GM18907 (cell line): ENCODE data around the gene DNAAF5.
"Not testable (repeated sequence)": the region's sequence is repeated elsewhere in the genome, so short reads cannot be mapped to it uniquely, and the experiment has no call there.

Experiments
- ATAC-seq: cut with Tn5 transposase; IDR thresholded peaks from one replicate; pipeline ENCODE4 v1.9.1; 2021; ENCODE audit warnings: mild to moderate bottlenecking, moderate library complexity; ENCODE audit not compliant: unreplicated experiment

The DNAAF5 gene

DNA sequence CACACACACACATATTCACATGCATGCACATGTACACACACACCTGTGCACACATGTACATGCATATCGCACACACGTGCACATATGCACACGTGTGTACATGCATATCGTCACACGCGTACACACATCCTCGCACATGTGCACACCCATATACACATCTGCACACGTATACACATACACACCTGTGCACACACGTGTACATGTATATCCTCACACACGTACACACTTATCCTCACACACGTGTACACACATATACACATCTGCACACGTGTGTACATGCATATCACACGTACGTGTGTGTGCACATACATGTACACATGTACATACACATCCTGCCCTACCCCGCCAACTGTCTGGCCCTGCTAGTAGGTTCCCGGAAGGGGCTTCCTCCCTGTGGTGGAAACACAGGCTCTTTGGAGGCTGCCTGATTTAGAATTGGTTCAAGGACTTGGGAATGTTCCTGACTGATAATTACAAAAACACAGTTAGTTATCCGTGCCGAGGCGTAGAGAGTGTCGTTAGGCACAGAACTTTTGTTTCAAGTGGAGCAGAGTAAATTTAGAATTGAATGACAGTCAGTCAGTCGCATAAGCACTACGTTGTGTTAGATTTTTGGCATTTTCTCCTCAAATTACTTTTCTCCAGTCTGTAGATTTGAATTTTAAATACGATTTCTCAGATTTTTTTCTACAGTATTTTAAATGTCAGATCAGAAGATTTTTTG lies 19.1 kb downstream of the DNAAF5 start:
- no peak for ATAC-seq

DNA sequence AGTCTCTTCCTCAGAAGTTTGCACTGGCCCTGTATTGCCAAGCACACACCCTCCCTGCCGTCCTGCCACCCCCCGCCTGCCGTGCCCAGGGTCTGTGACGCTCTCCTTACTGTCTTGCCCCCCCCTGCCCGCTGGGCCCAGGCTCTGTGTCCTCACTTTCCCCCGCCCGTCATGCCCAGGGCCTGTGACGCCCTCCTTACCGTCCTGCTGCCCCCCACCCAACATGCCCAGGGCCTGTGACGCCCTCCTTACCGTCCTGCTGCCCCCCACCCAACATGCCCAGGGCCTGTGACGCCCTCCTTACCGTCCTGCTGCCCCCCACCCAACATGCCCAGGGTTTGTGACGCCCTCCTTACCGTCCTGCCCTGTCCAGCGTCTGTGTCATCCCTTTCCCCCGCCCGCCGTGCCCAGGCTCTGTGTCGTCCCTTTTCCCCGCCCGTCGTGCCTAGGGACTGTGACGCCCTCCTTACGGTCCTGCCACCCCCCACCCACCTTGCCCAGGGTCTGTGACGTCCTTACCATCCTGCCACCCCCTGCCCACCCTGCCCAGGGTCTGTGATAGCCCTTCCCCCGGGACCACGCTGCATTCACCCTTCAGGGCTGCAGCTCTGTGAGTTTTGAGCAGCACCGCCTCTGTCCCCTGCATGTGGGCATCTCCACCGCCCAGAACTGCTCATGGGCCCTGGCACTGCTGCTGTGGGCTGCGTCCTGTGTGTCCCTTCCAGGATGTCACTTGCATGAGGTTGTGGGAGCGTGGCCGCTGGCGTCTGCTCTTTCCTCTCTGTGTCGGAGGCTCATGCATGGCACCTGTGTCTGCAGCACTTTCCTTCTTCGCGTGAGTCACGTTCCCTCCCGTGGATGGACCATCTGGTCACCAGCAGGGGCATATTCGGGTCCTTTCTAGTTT lies 19.9 kb downstream of the DNAAF5 start:
- no peak for ATAC-seq

DNA sequence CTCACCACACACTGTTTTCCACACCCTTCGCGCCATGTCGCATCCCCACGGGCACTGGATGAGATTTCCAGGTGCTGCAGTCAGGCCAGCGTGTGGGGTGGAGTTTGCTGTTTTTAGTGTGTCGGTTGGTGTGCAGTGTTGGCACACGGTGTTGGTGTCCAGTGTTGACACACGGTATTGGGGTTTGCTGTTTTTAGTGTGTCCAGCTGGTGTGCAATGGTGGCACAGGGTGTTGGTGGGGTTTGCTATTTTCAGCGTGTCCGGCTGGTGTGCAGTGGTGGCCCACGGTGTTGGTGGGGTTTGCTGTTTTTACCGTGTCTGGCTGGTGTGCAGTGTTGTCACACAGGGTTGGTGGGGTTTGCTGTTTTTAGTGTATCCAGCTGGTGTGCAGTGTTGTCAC lies 20.7 kb downstream of the DNAAF5 start:
- no peak for ATAC-seq

GRCh38 chr7:748446-748845 lies 21.9 kb downstream of the DNAAF5 start:
- ATAC-seq, result no peak

DNA sequence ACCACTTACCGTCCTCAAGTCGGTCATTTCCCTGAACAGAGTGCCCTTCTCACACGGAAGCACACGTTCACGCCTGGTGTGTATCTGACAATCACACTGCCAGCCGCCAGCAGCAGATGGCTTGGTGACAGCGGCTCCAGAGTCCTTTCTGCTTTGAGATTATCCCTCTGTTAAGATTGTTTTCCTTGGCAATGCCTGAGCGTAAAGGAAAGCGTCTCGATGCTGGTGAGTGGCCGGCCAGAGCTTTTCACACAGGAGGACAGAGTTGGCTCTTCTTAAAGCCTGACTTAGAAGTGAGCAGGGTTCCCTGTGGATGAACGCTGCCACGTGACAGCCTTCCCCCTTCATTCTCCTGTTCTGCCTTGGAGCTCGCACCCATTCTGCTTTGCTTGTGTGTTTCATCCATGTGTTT lies 22.6 kb downstream of the DNAAF5 start:
- ATAC-seq, result no peak

- ATAC-seq, result no peak
These were observed 23.8 kb downstream of the DNAAF5 start for GRCh38 chr7:750111-750905.

- no peak for ATAC-seq
These were observed 25.3 kb downstream of the DNAAF5 start for GRCh38 chr7:751826-752225.

DNA sequence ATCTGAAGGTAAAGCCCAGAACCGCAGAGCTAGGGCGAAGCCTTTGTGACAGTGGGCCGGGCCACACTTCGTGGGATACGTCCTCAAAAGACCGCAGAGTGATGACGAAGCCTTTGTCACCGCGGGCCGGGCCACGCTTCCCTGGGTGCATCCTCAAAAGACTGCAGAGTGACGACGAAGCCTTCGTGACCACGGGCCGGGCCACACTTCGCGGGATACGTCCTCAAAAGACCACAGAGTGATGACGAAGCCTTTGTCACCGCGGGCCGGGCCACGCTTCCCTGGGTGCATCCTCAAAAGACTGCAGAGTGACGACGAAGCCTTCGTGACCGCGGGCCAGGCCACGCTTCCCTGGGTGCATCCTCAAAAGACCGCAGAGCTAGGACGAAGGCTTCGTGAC lies 25.8 kb downstream of the DNAAF5 start:
- ATAC-seq, result not testable (repeated sequence)

DNA sequence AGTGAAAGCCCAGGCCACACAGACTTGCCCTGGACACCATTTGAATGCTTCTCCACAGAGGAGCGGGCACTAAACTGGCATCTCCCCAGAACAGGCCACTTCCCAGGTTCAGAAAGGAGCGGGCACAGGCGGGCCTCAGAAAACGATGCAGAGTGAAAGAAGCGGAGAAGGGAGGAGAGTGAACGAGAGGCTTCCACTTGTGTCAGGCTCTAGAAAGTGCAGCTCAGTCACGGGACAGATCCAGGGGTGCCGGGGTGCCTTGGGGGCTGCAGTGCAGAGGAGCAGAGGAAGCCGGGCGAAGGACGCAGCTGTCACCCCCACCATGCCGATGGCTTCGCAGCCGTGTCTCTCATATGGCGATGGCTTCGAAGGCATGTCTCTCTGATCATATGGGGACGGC lies 26.7 kb downstream of the DNAAF5 start:
- no peak for ATAC-seq

DNA sequence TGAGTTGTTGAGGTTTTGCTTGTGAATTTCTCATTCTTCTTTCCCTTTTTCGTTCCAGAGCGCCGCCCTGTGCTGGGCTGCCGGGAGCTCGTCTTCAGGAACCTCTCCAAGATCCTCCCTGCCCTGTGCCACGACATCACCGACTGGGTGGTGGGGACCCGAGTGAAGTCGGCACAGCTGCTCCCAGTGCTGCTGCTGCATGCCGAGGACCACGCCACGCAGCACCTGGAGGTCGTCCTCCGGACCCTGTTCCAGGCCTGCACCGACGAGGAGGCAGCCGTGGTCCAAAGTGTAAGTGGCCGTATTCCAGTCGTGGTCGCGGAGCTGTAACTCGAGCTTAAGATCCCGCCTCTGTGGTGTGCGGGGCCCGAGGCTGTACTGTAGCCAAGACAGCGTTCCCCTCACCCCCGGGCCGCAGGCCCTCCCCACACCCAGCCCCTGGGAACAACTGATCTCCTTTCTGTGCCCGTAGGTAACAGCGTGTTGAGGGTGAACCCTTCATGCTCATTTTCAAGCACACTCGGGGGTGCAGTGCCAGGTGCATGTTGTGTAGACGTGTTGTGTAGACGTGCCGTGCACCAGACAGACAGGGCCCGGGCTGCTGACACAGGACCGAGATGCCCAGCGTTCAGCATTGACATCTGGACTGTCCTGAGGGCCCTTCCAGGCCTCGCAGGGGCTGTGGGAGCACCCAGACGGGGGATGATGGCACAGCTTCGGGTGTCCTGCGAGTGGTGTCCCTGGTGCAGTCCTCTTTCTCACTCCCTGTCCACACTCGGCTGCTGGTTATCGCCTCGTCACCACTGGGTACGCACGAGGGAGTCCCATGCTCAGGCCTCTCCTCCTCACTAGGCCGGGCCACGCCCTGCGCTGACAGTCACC lies 28.3 kb downstream of the DNAAF5 start:
- no peak for ATAC-seq

- ATAC-seq, result no peak
These were observed 28.9 kb downstream of the DNAAF5 start for GRCh38 chr7:755413-755805.

- no peak for ATAC-seq
These were observed 29.9 kb downstream of the DNAAF5 start for GRCh38 chr7:756231-756927.

DNA sequence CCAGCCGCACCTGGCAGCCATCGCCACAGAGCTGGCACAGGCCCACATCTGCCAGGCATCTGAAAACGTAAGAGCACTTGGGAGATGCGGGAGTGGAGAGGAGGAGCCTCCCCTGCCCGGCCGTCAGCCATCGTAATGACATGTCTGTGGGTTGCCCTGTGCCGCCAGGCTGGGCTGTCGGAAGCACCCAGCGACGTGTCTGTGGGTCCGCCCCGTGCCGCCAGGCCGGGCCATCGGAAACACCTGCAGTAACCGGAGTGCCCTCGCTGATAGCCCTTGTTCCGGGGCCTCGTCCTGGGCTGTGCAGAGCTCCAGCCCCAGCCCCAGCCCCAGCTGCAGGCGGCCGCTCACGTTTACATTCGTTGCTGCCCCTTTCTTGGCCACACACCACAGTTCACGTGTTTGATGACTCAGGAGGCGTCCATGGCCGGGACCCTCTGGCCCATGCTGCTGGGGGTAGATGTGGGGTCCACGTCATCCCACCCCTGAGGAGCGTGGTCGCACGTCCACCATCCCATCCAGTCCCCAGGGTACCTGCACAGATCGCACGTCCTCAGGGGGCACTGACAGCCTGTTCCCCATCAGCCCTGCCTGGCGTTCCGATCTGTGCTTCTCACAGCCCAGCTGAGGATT lies 30.5 kb downstream of the DNAAF5 start:
- ATAC-seq, result no peak

- ATAC-seq, result no peak
These were observed 31.3 kb downstream of the DNAAF5 start for GRCh38 chr7:757741-758163.

DNA sequence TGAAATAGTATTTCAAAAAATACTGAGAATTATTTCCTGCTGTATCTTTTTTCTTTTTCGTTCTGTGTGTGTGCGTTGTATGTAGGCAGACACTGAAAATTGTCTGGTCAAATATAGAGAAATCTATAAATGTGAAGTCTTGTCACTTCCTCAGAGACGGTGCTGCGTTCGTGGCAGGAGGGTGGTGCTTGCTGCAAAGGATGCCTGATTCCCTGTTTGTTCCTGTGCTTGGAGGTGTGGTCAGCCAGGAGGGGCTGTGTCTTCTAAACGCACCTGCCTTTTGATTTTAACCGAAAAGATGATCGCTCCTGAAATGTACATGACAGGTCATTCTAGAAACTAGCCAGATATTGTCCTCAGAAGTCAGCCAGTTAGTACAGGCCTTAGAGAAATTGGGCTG lies 33.1 kb downstream of the DNAAF5 start:
- no peak for ATAC-seq

DNA sequence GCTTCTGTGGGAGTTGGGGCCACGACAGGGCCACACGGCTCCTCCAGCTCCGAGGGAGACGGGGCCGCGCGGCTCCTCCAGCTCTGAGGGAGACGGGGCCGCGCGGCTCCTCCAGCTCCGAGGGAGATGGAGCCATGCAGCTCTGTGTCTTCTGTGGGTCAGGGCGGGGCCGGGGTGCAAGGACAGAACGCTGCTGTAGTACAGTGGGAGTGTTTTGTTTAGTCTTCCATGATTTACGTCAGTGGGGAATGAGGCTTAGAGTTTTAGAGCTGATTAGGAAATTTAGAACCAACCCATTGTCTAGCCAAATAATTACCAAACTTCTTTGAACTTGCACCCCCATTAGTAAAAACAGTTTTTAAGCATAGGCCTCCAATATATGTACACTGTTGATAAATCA lies 33.5 kb downstream of the DNAAF5 start:
- no peak for ATAC-seq

DNA sequence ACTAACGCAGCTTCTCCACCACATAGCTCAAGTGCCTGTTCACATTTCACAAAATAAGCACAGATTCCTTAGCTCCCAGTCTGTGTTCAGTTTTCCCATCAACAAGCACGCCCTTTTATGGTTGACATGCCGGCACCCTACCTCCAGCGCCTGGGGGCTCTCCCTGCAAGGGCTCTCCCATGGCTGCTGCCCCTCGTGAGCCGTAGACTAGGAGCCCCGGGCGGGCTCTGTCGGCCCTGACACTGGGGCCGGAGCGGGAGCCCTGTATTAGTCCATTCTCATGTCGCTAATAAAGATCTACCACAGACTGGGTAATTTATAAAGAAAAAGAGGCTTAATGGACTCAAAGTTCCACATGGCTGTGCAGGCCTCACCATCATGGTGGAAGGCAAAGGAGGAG lies 34.6 kb downstream of the DNAAF5 start:
- ATAC-seq, result no peak

- no peak for ATAC-seq
These were observed 35.1 kb downstream of the DNAAF5 start for GRCh38 chr7:761631-762030.

DNA sequence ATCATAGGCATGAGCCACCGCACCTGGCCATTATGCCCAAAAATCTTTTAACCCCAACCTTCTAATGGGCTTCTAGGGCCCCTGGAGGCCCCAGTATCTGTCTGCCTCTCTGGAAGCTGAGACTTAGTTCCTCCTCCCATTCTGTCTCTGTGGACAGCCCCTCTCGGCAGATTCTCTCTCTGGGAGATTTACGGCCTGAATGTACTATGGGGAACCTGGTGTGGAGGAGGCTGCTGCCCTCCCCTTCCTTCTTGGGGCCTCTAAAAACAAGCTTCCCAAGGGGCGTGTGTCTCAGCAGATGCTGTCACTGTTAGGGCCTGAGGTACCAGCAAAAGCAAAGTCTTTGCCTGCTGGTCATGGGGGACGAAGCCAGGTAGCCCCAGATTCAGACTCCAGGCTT lies 36.4 kb downstream of the DNAAF5 start:
- no peak for ATAC-seq
